NT2/D1 (cell line): Measurements from ENCODE around the gene PCDHGB4.

Source experiments
- SUZ12 ChIP-seq: IDR thresholded peaks from 2 replicates; pipeline ENCODE4 v1.6.1; 2011; ENCODE audit not compliant: insufficient read length, insufficient read depth; ENCODE audit errors: extremely low read depth
- YY1 ChIP-seq: IDR thresholded peaks from 2 replicates; pipeline ENCODE4 v1.6.1; 2011; ENCODE audit not compliant: insufficient read length, insufficient read depth
- ZNF274 ChIP-seq: IDR thresholded peaks from 2 replicates; pipeline ENCODE4 v1.6.1; 2011; ENCODE audit warnings: mild to moderate bottlenecking, low read depth, low read length

DNA sequence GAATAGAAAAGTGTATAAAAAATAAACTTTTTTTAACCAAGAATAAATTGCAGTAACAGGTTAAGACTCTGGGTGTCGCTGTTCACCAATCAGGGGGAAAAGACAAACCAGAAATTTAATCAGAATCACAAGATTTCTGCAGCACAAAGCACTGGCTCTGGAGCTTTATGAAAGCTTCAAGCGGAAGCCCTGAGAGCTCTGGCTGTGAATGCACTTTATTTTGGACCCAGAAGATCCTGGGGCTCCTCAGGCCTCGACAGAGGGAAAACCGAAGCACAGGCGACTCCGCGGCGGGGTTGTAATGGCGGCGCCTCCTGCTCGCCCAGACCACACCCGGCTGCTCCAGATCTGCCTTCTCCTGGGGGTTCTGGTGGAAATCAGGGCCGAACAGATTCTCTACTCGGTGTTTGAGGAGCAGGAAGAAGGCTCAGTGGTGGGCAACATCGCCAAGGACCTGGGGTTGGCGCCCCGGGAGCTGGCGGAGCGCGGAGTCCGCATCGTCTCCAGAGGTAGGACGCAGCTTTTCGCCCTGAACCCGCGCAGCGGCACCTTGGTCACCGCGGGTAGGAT lies 32.5 kb upstream of the PCDHGB4 start, which contains the start of gene PCDHGA4:
- TF ChIP-seq ZNF274, result no peak
- TF ChIP-seq YY1, result no peak
- TF ChIP-seq SUZ12, result no peak
